ENCODE measurements around the gene KCTD16. TPM values are rescaled to one million over a fixed set of nuclear protein-coding genes. Genes with fewer than 3 reads are reported as not detected.

Gene KCTD16
- total RNA-seq, 1 donor: under 0.01 TPM

GRCh38 chr5:144308906-144309670, 138.4 kb downstream of the KCTD16 start:
- Histone ChIP-seq H3K4me1 (ENCODE audit: insufficient read depth, low read length) (no peaks in the 10 kb centered on the region), H3K9me3 (ENCODE audit: low read depth, low read length) (no peaks in the 10 kb centered on the region), H3K27me3 (ENCODE audit: insufficient read depth, low read length) (peaks cover 3% of the 10 kb centered on the region), H3K4me3 (ENCODE audit: low read length) (no peak overlapping the region)

- H3K9me3 ChIP-seq (ENCODE audit: low read depth, low read length): no peaks in the 10 kb centered on the region
- no peaks in the 10 kb centered on the region for H3K4me1 ChIP-seq (ENCODE audit: insufficient read depth, low read length)
- H3K4me3 ChIP-seq (ENCODE audit: low read length): no peak overlapping the region
- H3K27me3 ChIP-seq (ENCODE audit: insufficient read depth, low read length): peaks cover 3% of the 10 kb centered on the region
These were observed 139.9 kb downstream of the KCTD16 start for GRCh38 chr5:144310621-144311020.

- Histone ChIP-seq H3K27me3 (ENCODE audit: insufficient read depth, low read length) (peaks cover 3% of the 10 kb centered on the region), H3K9me3 (ENCODE audit: low read depth, low read length) (no peaks in the 10 kb centered on the region), H3K4me3 (ENCODE audit: low read length) (no peak overlapping the region), H3K4me1 (ENCODE audit: insufficient read depth, low read length) (no peaks in the 10 kb centered on the region)
These were observed 142.6 kb downstream of the KCTD16 start for GRCh38 chr5:144313147-144313726.

- H3K9me3 ChIP-seq (ENCODE audit: low read depth, low read length): no peaks in the 10 kb centered on the region
- peaks cover 3% of the 10 kb centered on the region for H3K27me3 ChIP-seq (ENCODE audit: insufficient read depth, low read length)
- no peak overlapping the region for H3K4me3 ChIP-seq (ENCODE audit: low read length)
- no peaks in the 10 kb centered on the region for H3K4me1 ChIP-seq (ENCODE audit: insufficient read depth, low read length)
These were observed 144.4 kb downstream of the KCTD16 start for GRCh38 chr5:144315026-144315425.

GRCh38 chr5:144315994-144316634, 145.4 kb downstream of the KCTD16 start:
- no peaks in the 10 kb centered on the region for H3K9me3 ChIP-seq (ENCODE audit: low read depth, low read length)
- no peaks in the 10 kb centered on the region for H3K4me1 ChIP-seq (ENCODE audit: insufficient read depth, low read length)
- peaks cover 3% of the 10 kb centered on the region for H3K27me3 ChIP-seq (ENCODE audit: insufficient read depth, low read length)
- H3K4me3 ChIP-seq (ENCODE audit: low read length): no peak overlapping the region

GRCh38 chr5:144318011-144318410, 147.3 kb downstream of the KCTD16 start:
- no peaks in the 10 kb centered on the region for H3K9me3 ChIP-seq (ENCODE audit: low read depth, low read length)
- no peaks in the 10 kb centered on the region for H3K4me1 ChIP-seq (ENCODE audit: insufficient read depth, low read length)
- H3K27me3 ChIP-seq (ENCODE audit: insufficient read depth, low read length): no peaks in the 10 kb centered on the region
- H3K4me3 ChIP-seq (ENCODE audit: low read length): no peak overlapping the region

GRCh38 chr5:144318460-144318859, 147.8 kb downstream of the KCTD16 start:
- no peaks in the 10 kb centered on the region for H3K27me3 ChIP-seq (ENCODE audit: insufficient read depth, low read length)
- H3K4me3 ChIP-seq (ENCODE audit: low read length): no peak overlapping the region
- no peaks in the 10 kb centered on the region for H3K9me3 ChIP-seq (ENCODE audit: low read depth, low read length)
- no peaks in the 10 kb centered on the region for H3K4me1 ChIP-seq (ENCODE audit: insufficient read depth, low read length)

- Histone ChIP-seq H3K27me3 (ENCODE audit: insufficient read depth, low read length) (no peaks in the 10 kb centered on the region), H3K9me3 (ENCODE audit: low read depth, low read length) (no peaks in the 10 kb centered on the region), H3K4me3 (ENCODE audit: low read length) (no peak overlapping the region), H3K4me1 (ENCODE audit: insufficient read depth, low read length) (no peaks in the 10 kb centered on the region)
These were observed 152.5 kb downstream of the KCTD16 start for GRCh38 chr5:144323181-144323580.

GRCh38 chr5:144325532-144325931, 154.9 kb downstream of the KCTD16 start:
- H3K4me1 ChIP-seq (ENCODE audit: insufficient read depth, low read length): no peaks in the 10 kb centered on the region
- H3K4me3 ChIP-seq (ENCODE audit: low read length): no peak overlapping the region
- H3K27me3 ChIP-seq (ENCODE audit: insufficient read depth, low read length): no peaks in the 10 kb centered on the region
- H3K9me3 ChIP-seq (ENCODE audit: low read depth, low read length): no peaks in the 10 kb centered on the region

GRCh38 chr5:144328494-144328893, 157.8 kb downstream of the KCTD16 start:
- Histone ChIP-seq H3K27me3 (ENCODE audit: insufficient read depth, low read length) (no peaks in the 10 kb centered on the region), H3K4me3 (ENCODE audit: low read length) (no peak overlapping the region), H3K4me1 (ENCODE audit: insufficient read depth, low read length) (no peaks in the 10 kb centered on the region), H3K9me3 (ENCODE audit: low read depth, low read length) (no peaks in the 10 kb centered on the region)

- Histone ChIP-seq H3K9me3 (ENCODE audit: low read depth, low read length) (no peaks in the 10 kb centered on the region), H3K4me1 (ENCODE audit: insufficient read depth, low read length) (no peaks in the 10 kb centered on the region), H3K4me3 (ENCODE audit: low read length) (no peak overlapping the region), H3K27me3 (ENCODE audit: insufficient read depth, low read length) (no peaks in the 10 kb centered on the region)
These were observed 158.3 kb downstream of the KCTD16 start for GRCh38 chr5:144328980-144329379.

- Histone ChIP-seq H3K9me3 (ENCODE audit: low read depth, low read length) (no peaks in the 10 kb centered on the region), H3K27me3 (ENCODE audit: insufficient read depth, low read length) (no peaks in the 10 kb centered on the region), H3K4me3 (ENCODE audit: low read length) (no peak overlapping the region), H3K4me1 (ENCODE audit: insufficient read depth, low read length) (no peaks in the 10 kb centered on the region)
These were observed 159.0 kb downstream of the KCTD16 start for GRCh38 chr5:144329681-144330080.

GRCh38 chr5:144331361-144331760, 160.7 kb downstream of the KCTD16 start:
- no peaks in the 10 kb centered on the region for H3K27me3 ChIP-seq (ENCODE audit: insufficient read depth, low read length)

GRCh38 chr5:144332265-144332664, 161.6 kb downstream of the KCTD16 start:
- no peaks in the 10 kb centered on the region for H3K27me3 ChIP-seq (ENCODE audit: insufficient read depth, low read length)
- no peak overlapping the region for H3K4me3 ChIP-seq (ENCODE audit: low read length)
- H3K9me3 ChIP-seq (ENCODE audit: low read depth, low read length): no peaks in the 10 kb centered on the region
- no peaks in the 10 kb centered on the region for H3K4me1 ChIP-seq (ENCODE audit: insufficient read depth, low read length)

More at GRCh38 chr5:144331361-144331760, 160.7 kb downstream of the KCTD16 start:
- no peak overlapping the region for H3K4me3 ChIP-seq (ENCODE audit: low read length)
- no peaks in the 10 kb centered on the region for H3K4me1 ChIP-seq (ENCODE audit: insufficient read depth, low read length)
- no peaks in the 10 kb centered on the region for H3K9me3 ChIP-seq (ENCODE audit: low read depth, low read length)

- no peak overlapping the region for H3K4me3 ChIP-seq (ENCODE audit: low read length)
- no peaks in the 10 kb centered on the region for H3K27me3 ChIP-seq (ENCODE audit: insufficient read depth, low read length)
- H3K9me3 ChIP-seq (ENCODE audit: low read depth, low read length): no peaks in the 10 kb centered on the region
- H3K4me1 ChIP-seq (ENCODE audit: insufficient read depth, low read length): no peaks in the 10 kb centered on the region
These were observed 162.8 kb downstream of the KCTD16 start for GRCh38 chr5:144333336-144333920.
